Measurements from ENCODE around the gene RHEBL1.

RHEBL1 gene

DNA sequence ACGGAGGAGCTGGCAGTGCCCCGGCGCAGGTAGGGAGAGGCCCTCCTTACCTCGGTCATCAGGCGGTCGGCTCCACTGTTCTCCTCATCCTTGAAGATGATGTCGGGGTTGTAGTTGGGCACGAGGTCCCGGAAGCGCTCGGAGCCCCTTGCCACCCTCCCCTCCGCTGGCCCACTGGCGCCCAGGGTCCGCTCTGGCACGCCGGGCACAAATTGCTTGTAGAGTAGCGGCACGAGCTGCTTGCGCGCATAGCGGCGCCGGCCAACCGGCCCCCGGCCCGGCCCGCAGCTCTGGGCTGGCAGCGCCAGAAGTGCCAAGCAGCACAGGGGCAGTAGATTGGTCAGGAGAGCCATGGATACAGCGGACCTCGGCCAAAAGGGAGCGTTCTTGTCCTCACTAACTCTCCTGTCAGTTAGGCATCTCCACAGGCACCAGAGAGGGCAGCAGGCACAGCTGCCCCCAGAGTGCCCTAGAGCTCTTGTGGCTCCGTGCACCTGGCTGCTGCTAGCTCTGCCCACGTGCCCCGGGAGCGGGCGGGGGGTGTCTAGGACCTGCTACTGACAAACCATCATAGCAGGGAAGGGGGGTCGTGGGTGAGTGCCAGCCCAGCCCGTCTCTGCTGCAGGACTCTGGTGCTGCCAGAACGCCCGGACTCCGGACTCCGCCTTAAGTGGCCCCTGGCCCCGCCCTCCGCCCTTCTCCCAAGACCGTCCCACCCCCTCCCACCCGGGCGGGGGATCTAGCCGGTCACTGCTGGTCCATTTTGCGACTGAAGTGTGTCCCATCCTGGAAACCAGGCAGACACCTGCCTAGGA is 24.6 kb upstream of the RHEBL1 start, which contains the start of gene DHH:
DHH (minus strand) TSS at position 642 of the 815 bp plus-strand sequence; CDS start at position 353, 289 bp downstream.
- Mint-ChIP-seq H3K27ac (no peak within 1 kb of the TSS), H3K4me3 (no peak within 1 kb of the TSS), H3K9me3 (no peaks in the 10 kb centered on the region), H3K4me1 (ENCODE audit: low read depth) (peaks cover 31% of the 10 kb centered on the region), H3K36me3 (ENCODE audit: low read depth) (peaks cover 9% of the 10 kb centered on the region), H3K27me3 (ENCODE audit: low read depth) (peaks cover 62% of the 10 kb centered on the region)
- no peak for DNase-seq (ENCODE audit: low spot score)

DNA sequence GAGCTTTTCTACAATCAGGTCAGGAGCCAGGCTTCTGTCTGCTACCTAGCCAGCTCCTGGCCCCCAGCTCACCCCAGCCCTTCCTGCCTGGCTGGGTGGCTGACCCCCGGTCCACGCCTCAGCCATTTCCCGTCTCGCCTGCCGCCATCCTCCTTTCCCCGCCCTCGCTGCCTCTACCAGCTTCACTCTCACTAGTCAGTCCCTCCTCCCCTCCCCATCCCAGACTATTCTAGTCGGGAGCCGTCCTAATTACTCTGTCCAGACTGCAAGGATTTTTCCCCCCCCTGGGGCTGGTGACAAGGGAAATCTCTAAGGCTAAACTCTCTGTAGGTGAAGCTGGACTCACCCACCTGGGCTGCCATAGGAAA is 24.0 kb upstream of the RHEBL1 start:
- Mint-ChIP-seq H3K36me3 (ENCODE audit: low read depth) (peaks cover 9% of the 10 kb centered on the region), H3K4me3 (no peak overlapping the region), H3K4me1 (ENCODE audit: low read depth) (peaks cover 32% of the 10 kb centered on the region), H3K27ac (no peak overlapping the region), H3K9me3 (no peaks in the 10 kb centered on the region), H3K27me3 (ENCODE audit: low read depth) (peaks cover 67% of the 10 kb centered on the region)
- DNase-seq (ENCODE audit: low spot score), result no peak

DNA sequence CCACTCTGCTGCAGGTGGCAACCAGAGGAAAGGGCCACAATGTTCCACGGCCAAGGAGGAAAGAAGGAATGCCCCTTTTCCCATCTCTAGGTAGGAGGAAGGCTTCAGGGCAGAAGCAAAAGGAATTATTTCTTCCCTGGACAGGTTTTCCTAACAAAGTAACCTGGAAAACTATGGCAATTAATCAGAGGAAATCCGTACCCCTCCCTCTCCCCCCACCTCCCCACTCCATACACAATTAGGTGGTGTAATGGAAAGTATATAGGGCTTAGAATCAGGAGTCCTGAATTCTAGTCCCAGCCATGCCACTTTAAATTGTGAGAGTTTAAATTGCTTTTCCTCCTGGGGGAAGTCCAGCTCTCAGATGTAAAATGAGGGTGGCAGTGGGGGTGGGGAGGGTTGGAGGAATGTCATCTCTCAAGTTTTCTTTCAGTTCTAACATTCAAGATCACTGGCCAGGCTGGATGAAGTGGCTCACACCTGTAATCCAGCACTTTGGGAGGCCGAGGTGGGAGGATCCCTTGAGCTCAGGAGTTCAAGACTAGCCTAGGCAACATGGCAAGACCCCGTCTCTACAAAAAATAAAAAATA is 23.1 kb upstream of the RHEBL1 start:
- Mint-ChIP-seq H3K27ac (no peak overlapping the region), H3K4me1 (ENCODE audit: low read depth) (peaks cover 40% of the 10 kb centered on the region), H3K9me3 (no peaks in the 10 kb centered on the region), H3K36me3 (ENCODE audit: low read depth) (peaks cover 4% of the 10 kb centered on the region), H3K4me3 (no peak overlapping the region), H3K27me3 (ENCODE audit: low read depth) (peaks cover 72% of the 10 kb centered on the region)
- no peak for DNase-seq (ENCODE audit: low spot score)

DNA sequence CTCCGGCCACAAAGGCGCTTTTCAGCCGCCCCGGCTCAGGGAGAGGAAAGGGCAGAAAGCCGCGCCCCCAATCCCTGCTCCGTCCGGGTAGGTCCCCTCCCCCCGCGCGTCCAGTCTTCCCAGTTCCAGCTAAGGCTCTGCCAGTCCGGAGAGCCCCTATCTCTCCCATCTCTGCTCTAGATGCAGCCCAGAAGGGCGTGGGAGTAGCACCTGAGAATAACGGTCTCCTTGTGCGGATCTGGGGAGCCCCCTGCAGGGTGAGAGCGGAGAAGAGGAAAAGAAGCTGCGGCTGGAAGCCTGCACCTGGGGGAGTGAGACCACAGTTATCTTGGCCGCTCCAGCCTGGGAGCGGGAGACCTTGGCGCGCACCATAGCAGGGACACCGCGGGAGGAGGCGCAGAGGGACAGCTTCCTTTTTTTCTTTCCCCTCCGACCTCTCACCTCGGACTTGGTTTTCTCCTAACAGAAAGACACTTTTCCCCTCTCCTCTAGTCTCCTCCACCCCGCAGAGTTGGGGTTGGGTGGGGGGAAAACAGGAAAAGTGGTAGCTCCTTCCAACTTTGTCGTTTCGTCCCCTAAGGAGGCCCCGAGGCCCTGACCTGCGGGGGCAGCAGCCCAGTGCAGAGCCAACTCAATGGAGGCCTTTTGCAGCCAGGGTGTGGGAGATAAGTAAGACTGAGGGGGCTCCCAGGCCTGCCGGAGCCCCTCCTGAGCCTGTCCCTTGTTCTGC is 22.5 kb upstream of the RHEBL1 start:
- H3K9me3 Mint-ChIP-seq, result no peaks in the 10 kb centered on the region
- H3K4me1 Mint-ChIP-seq (ENCODE audit: low read depth), result peaks cover 47% of the 10 kb centered on the region
- H3K27me3 Mint-ChIP-seq (ENCODE audit: low read depth), result peaks cover 72% of the 10 kb centered on the region
- peak; percentile 53 for DNase-seq (ENCODE audit: low spot score)
- peak overlapping the region; percentile 60 for H3K4me3 Mint-ChIP-seq
- H3K27ac Mint-ChIP-seq, result no peak overlapping the region
- H3K36me3 Mint-ChIP-seq (ENCODE audit: low read depth), result peaks cover 4% of the 10 kb centered on the region

DNA sequence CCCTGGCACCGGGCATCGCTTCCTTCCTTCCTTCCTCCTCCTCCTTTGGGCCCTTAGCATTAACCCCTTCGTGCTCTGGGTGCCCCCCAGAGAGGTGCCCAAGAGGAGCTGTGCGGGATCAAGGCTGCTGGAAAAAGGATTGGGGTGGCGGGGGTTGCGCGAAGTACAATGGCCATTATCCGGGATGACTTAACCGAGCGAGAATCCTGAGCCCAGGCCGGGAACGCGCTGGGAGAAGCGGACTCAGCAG is 22.0 kb upstream of the RHEBL1 start:
- no peak overlapping the region for H3K27ac Mint-ChIP-seq
- H3K4me3 Mint-ChIP-seq, result peak overlapping the region; percentile 10
- H3K9me3 Mint-ChIP-seq, result no peaks in the 10 kb centered on the region
- peaks cover 51% of the 10 kb centered on the region for H3K4me1 Mint-ChIP-seq (ENCODE audit: low read depth)
- peaks cover 72% of the 10 kb centered on the region for H3K27me3 Mint-ChIP-seq (ENCODE audit: low read depth)
- no peak for DNase-seq (ENCODE audit: low spot score)
- peaks cover 4% of the 10 kb centered on the region for H3K36me3 Mint-ChIP-seq (ENCODE audit: low read depth)

DNA sequence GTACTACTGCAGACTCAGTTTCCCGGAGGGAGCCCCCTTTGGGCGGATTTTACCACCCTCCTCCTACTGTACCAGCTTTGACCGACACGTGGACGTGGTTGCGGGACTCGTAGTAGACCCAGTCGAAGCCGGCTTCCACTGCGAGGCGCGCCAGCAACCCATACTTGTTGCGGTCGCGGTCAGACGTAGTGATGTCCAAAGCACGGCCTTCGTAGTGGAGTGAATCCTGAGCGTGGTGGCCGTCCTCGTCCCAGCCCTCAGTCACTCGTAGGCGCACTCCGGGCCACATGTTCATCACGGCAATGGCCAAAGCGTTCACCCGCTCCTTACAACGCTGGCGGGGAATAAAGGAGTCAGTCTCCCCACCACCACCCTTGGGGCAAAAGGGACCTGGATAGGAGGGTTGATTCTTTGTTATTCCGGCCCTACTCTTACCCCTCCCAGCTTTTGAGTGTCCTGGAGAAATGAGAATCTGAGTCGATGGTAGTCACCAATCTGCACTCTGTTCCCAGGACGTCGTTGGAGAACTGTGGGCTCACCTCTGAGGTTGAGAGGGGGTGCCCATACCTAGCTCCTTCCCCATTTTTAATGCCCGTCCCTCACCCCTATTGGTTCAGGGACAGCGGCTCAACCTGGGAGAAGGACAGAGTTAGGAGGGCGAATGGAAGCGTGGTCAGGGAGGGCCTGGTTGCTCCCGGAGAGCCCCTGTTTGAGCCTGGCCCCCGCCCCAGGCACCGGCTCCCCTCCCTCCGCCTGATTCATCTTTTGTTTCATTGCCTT is 21.5 kb upstream of the RHEBL1 start:
- Mint-ChIP-seq H3K9me3 (no peaks in the 10 kb centered on the region), H3K4me3 (peak overlapping the region; percentile 54), H3K36me3 (ENCODE audit: low read depth) (peaks cover 4% of the 10 kb centered on the region), H3K27ac (no peak overlapping the region), H3K27me3 (ENCODE audit: low read depth) (peaks cover 72% of the 10 kb centered on the region), H3K4me1 (ENCODE audit: low read depth) (peaks cover 53% of the 10 kb centered on the region)
- DNase-seq (ENCODE audit: low spot score), result no peak

DNA sequence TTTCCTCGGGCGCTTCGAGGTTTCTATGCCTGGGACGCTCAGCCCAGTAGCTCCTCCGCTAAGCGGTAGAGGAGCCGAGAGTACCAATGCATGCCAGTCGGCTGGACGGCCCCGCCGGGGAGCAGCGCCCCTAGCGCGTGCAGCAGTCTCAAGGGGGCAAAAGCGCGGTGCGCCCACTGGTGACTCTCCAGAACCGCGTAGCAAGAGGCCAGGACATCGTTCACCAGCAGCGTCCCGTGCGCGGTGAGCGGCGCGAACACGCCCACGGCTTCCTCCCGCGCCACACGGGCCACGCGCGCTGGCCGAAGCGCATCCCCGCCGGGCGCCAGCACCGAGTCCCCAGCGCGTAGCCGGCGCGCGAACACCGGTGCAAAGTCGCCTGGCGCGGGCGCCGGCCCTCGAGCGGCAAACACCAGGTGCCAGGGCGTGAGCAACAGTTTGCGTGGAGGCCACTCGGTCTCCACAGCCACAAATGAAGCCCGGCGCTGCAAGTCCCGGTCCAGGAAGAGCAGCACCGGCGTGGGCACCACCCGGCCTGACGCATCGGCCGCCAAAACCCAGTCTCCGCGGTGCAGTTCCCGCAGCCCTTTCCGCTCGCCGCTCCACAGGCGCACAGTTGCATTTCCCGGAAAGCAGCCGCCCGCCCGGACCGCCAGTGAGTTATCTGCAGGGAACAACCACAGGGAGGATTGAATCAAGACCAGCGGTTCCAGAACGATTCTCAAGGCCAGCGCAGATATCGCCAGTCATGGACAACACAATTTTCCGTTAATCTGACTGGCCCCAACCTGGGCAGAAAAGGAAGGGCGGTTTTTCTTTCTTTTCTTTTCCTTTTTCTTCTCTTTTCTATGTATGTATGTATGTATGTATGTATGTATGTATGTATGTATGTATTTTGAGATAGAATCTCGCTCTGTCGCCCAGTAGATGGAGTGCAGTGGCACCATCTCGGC is 20.3 kb upstream of the RHEBL1 start:
- no peak overlapping the region for H3K27ac Mint-ChIP-seq
- H3K27me3 Mint-ChIP-seq (ENCODE audit: low read depth), result peaks cover 64% of the 10 kb centered on the region

DNA sequence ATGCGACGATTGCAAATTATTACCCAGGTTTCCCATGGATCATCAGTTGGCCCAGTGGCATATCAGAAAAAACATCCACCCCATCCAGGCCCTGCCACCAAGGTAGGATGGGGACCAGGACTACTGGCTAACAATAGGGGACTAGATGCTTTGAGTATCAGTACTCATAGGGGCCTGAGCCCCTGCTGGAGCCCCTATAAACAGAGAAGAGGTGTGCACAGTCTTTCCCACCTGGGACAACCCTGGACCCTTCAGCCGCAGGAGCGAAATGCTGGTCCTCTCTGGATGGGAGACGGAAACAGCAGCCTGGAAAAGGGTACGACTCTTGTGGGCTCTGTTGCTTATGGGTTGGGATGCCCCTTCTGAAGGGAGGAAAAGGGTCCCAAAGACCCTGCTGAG is 19.2 kb upstream of the RHEBL1 start:
- Mint-ChIP-seq H3K36me3 (ENCODE audit: low read depth) (no peaks in the 10 kb centered on the region), H3K4me3 (peak overlapping the region; percentile 57), H3K4me1 (ENCODE audit: low read depth) (peaks cover 53% of the 10 kb centered on the region), H3K9me3 (no peaks in the 10 kb centered on the region), H3K27me3 (ENCODE audit: low read depth) (peaks cover 54% of the 10 kb centered on the region), H3K27ac (no peak overlapping the region)
- DNase-seq (ENCODE audit: low spot score), result no peak

More for the DNA sequence above, 20.3 kb upstream of the RHEBL1 start:
- Mint-ChIP-seq H3K4me3 (peak overlapping the region; percentile 76), H3K36me3 (ENCODE audit: low read depth) (no peaks in the 10 kb centered on the region), H3K9me3 (no peaks in the 10 kb centered on the region), H3K4me1 (ENCODE audit: low read depth) (peaks cover 53% of the 10 kb centered on the region)
- DNase-seq (ENCODE audit: low spot score), result peak; percentile 41

DNA sequence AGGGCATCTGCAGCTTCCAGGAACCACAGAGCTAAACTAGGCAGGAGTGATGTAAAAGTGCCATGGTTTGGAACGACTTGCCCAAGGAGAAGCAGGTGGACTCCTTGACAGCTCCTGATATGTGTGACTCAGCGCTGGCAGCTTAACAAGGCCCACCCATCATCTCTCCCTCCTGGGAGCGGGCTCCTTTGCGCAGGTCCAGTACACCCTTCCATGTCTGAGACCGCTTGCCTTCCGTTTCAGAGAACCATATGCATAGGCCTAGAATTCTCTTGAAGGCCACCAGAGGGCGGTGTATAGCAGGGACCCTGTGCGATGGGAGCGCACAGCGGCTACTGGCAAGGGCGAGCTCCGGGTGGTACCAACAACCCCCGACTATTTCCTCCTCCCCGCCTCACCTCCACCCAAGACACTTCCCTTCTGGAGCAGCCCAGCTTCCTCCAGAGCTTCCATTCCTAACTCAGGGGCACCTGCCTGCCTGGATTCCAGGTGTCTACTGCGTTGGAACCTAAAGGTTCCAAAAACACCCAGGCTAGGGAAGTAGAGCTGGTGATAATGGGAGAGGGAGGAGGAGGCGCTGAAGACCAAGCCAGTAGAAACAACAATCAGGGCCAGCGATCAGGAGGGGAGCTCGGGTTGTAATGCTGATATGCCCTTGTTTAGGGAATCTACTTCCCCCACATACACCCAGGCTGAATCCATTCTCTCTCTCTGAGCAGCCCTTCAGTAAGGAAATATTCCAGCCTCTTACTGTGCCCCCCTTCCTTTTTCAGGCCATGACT is 18.6 kb upstream of the RHEBL1 start:
- H3K27me3 Mint-ChIP-seq (ENCODE audit: low read depth), result peaks cover 48% of the 10 kb centered on the region

DNA sequence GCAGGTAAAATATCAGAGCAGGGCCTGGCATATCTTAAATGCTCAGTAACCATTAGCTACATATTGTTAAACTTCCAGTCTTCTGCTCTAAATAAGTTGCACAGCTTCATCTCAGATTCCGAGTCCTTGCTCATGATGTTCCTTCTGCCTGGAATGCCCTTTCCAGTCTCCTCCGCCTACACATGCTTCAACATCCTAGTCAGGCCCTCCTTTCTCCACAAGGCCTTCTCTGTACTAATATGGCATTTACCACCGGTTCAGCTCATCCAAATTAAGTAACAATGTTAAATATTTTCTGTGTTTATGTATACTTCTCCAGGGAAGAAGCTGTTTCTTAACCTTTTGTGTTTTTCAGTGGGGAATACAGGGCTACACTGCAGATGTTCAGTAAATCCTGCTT is 16.3 kb upstream of the RHEBL1 start:
- Mint-ChIP-seq H3K4me3 (no peak overlapping the region), H3K27me3 (ENCODE audit: low read depth) (peaks cover 26% of the 10 kb centered on the region), H3K36me3 (ENCODE audit: low read depth) (no peaks in the 10 kb centered on the region), H3K27ac (no peak overlapping the region), H3K4me1 (ENCODE audit: low read depth) (peaks cover 33% of the 10 kb centered on the region), H3K9me3 (no peaks in the 10 kb centered on the region)
- no peak for DNase-seq (ENCODE audit: low spot score)

More for the DNA sequence above, 18.6 kb upstream of the RHEBL1 start:
- H3K36me3 Mint-ChIP-seq (ENCODE audit: low read depth), result no peaks in the 10 kb centered on the region
- peaks cover 47% of the 10 kb centered on the region for H3K4me1 Mint-ChIP-seq (ENCODE audit: low read depth)
- no peak overlapping the region for H3K27ac Mint-ChIP-seq
- H3K4me3 Mint-ChIP-seq, result peak overlapping the region; percentile 57
- peak; percentile 69 for DNase-seq (ENCODE audit: low spot score)
- H3K9me3 Mint-ChIP-seq, result no peaks in the 10 kb centered on the region

DNA sequence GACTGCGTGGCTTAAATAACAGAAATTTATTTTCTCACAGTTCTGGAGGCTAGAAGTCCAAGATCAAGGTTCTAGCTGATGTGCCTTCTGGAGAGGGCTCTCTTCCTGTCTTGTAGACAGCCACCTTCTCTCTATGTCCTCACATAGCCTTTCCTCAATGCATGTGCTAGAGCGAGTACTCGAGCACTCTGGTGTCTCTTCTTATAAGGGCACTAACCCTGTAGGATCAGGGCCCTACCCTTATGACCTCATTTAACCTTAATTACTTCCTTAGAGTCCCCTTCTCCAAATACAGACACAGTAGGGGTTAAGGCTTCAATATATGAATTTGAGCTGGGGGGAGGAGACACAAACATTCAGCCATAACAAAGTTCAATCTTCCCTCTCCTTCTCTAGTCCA is 14.7 kb upstream of the RHEBL1 start:
- Mint-ChIP-seq H3K9me3 (no peaks in the 10 kb centered on the region), H3K27ac (no peak overlapping the region), H3K4me1 (ENCODE audit: low read depth) (peaks cover 22% of the 10 kb centered on the region), H3K36me3 (ENCODE audit: low read depth) (no peaks in the 10 kb centered on the region), H3K4me3 (no peak overlapping the region), H3K27me3 (ENCODE audit: low read depth) (peaks cover 14% of the 10 kb centered on the region)
- DNase-seq (ENCODE audit: low spot score), result no peak

DNA sequence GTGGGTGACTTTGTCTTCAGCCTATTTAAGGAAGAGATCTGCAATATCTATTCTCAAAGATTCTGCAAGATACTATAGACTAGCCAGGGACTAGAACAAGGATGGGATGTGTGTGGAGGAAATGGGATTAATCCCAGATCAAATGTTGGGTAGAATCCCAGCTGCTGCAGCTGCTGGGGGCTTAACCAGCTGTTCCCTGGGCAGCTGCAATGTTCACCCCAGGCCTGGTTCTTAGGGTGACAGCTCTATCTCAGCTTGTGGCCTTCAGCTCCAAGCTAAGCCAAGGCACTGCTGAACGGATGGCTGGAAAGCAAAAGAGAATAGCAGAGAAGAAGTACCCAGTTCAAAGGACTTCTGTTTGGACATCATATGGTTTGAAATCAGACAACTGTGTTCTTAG is 10.0 kb upstream of the RHEBL1 start:
- Mint-ChIP-seq H3K4me3 (no peak overlapping the region), H3K4me1 (ENCODE audit: low read depth) (no peaks in the 10 kb centered on the region), H3K27me3 (ENCODE audit: low read depth) (peaks cover 2% of the 10 kb centered on the region)

More for the DNA sequence above, 10.0 kb upstream of the RHEBL1 start:
- Mint-ChIP-seq H3K27ac (no peak overlapping the region), H3K36me3 (ENCODE audit: low read depth) (no peaks in the 10 kb centered on the region), H3K9me3 (no peaks in the 10 kb centered on the region)
- DNase-seq (ENCODE audit: low spot score), result no peak

All from T-helper 2 cell treated with Interferon-gamma antibody and Interleukin-4, amounts not matched to agents 5 μg/mL and 100 μg/mL, for 36 hours (primary cell).